HL-60 (cell line): ENCODE measurements around the gene SDHA.

ENCODE experiments used
- CTCF ChIP-seq: IDR thresholded peaks from one replicate; pipeline ENCODE4 v1.5.1; 2011; ENCODE audit warnings: low read length, control low read depth, inconsistent platforms; ENCODE audit not compliant: insufficient read depth
- REST ChIP-seq: IDR thresholded peaks from 2 replicates; pipeline ENCODE4 v1.6.1; 2012; ENCODE audit warnings: low read depth; ENCODE audit not compliant: insufficient replicate concordance

- TF ChIP-seq CTCF (no peak), REST (no peak)
Observed at GRCh38 chr5:185095-186070, 32.7 kb upstream of the SDHA start.
